ENCODE results near the gene NTM. TPM values are rescaled to one million over a fixed set of nuclear protein-coding genes. Genes with fewer than 3 reads are reported as not detected.

Gene NTM
- total RNA-seq, 1 experiment from 2014 or later = 16.4 TPM

DNA sequence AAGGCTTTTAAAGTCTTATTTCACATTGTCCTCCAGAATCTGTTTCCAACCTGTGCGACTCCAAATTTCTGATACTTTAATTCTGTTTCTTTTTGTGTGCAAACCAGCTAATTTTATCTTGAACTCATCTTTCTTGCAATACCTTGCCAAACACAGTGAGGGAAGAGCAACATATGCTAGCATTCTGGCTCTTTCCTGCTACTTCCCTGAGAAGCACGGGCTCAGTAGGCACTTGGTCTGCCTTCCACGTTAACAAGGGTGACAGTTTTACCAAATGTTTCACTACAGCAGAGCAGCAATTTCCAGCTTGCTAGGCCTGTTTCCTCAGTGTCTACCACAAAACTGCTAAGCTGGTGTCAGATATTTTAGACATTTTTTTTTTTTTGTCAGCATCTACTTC lies 405.8 kb downstream of the NTM start:
- Mint-ChIP-seq H3K9me3 (no peaks in the 10 kb centered on the region), H3K36me3 (no peaks in the 10 kb centered on the region), H3K27me3 (ENCODE audit: low read depth) (no peaks in the 10 kb centered on the region; the same call in 1 of the 2 replicates), H3K27ac (no peak overlapping the region), H3K4me3 (no peak overlapping the region), H3K4me1 (no peaks in the 10 kb centered on the region)
- ATAC-seq = no peak
- ChIA-PET POLR2A (no interaction called here), CTCF (interaction anchor here (1.3 kb wide), 1 partner anchor 92 kb away, joined by 3 read pairs; no protein-coding TSS in a partner anchor)
- no peak for DNase-seq (ENCODE audit: low spot score)
- TF ChIP-seq MYBL2 (CRISPR knock-in tag; IDR thresholded peaks at IDR 0.05) (no peak), ZNF263 (CRISPR knock-in tag; IDR thresholded peaks at IDR 0.05; ENCODE audit: low read depth) (no peak), NFYB (CRISPR knock-in tag; conservative IDR thresholded peaks at IDR 0.05; ENCODE audit: low read depth) (no peak), NFE2L1 (CRISPR knock-in tag; IDR thresholded peaks at IDR 0.05) (no peak), NR2C2 (CRISPR knock-in tag; IDR thresholded peaks at IDR 0.05) (no peak), ZNF121 (CRISPR knock-in tag; IDR thresholded peaks at IDR 0.05) (no peak), TP53 (CRISPR knock-in tag; IDR thresholded peaks at IDR 0.05) (no peak), SMAD4 (CRISPR knock-in tag; IDR thresholded peaks at IDR 0.05) (no peak)
- TF ChIP-seq, protein P1, sequence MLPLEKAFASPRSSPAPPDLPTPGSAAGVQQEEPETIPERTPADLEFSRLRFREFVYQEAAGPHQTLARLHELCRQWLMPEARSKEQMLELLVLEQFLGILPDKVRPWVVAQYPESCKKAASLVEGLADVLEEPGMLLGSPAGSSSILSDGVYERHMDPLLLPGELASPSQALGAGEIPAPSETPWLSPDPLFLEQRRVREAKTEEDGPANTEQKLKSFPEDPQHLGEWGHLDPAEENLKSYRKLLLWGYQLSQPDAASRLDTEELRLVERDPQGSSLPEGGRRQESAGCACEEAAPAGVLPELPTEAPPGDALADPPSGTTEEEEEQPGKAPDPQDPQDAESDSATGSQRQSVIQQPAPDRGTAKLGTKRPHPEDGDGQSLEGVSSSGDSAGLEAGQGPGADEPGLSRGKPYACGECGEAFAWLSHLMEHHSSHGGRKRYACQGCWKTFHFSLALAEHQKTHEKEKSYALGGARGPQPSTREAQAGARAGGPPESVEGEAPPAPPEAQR (CRISPR knock-in tag; IDR thresholded peaks at IDR 0.05) = no peak
- TF ChIP-seq, protein P2, sequence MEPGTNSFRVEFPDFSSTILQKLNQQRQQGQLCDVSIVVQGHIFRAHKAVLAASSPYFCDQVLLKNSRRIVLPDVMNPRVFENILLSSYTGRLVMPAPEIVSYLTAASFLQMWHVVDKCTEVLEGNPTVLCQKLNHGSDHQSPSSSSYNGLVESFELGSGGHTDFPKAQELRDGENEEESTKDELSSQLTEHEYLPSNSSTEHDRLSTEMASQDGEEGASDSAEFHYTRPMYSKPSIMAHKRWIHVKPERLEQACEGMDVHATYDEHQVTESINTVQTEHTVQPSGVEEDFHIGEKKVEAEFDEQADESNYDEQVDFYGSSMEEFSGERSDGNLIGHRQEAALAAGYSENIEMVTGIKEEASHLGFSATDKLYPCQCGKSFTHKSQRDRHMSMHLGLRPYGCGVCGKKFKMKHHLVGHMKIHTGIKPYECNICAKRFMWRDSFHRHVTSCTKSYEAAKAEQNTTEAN (CRISPR knock-in tag; IDR thresholded peaks at IDR 0.05) = no peak
- TF ChIP-seq, protein P3, sequence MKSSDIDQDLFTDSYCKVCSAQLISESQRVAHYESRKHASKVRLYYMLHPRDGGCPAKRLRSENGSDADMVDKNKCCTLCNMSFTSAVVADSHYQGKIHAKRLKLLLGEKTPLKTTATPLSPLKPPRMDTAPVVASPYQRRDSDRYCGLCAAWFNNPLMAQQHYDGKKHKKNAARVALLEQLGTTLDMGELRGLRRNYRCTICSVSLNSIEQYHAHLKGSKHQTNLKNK (CRISPR knock-in tag; IDR thresholded peaks at IDR 0.05) = no peak
- TF ChIP-seq, protein P4, sequence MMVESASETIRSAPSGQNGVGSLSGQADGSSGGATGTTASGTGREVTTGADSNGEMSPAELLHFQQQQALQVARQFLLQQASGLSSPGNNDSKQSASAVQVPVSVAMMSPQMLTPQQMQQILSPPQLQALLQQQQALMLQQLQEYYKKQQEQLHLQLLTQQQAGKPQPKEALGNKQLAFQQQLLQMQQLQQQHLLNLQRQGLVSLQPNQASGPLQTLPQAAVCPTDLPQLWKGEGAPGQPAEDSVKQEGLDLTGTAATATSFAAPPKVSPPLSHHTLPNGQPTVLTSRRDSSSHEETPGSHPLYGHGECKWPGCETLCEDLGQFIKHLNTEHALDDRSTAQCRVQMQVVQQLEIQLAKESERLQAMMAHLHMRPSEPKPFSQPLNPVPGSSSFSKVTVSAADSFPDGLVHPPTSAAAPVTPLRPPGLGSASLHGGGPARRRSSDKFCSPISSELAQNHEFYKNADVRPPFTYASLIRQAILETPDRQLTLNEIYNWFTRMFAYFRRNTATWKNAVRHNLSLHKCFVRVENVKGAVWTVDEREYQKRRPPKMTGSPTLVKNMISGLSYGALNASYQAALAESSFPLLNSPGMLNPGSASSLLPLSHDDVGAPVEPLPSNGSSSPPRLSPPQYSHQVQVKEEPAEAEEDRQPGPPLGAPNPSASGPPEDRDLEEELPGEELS (CRISPR knock-in tag; IDR thresholded peaks at IDR 0.05) = no peak
- TF ChIP-seq, protein P5, sequence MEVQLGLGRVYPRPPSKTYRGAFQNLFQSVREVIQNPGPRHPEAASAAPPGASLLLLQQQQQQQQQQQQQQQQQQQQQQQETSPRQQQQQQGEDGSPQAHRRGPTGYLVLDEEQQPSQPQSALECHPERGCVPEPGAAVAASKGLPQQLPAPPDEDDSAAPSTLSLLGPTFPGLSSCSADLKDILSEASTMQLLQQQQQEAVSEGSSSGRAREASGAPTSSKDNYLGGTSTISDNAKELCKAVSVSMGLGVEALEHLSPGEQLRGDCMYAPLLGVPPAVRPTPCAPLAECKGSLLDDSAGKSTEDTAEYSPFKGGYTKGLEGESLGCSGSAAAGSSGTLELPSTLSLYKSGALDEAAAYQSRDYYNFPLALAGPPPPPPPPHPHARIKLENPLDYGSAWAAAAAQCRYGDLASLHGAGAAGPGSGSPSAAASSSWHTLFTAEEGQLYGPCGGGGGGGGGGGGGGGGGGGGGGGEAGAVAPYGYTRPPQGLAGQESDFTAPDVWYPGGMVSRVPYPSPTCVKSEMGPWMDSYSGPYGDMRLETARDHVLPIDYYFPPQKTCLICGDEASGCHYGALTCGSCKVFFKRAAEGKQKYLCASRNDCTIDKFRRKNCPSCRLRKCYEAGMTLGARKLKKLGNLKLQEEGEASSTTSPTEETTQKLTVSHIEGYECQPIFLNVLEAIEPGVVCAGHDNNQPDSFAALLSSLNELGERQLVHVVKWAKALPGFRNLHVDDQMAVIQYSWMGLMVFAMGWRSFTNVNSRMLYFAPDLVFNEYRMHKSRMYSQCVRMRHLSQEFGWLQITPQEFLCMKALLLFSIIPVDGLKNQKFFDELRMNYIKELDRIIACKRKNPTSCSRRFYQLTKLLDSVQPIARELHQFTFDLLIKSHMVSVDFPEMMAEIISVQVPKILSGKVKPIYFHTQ (CRISPR knock-in tag; IDR thresholded peaks at IDR 0.05) = no peak
- TF ChIP-seq, protein P6, sequence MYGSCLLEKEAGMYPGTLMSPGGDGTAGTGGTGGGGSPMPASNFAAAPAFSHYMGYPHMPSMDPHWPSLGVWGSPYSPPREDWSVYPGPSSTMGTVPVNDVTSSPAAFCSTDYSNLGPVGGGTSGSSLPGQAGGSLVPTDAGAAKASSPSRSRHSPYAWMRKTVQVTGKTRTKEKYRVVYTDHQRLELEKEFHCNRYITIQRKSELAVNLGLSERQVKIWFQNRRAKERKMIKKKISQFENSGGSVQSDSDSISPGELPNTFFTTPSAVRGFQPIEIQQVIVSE (CRISPR knock-in tag; IDR thresholded peaks at IDR 0.05; ENCODE audit: borderline replicate concordance) = no peak
- TF ChIP-seq, protein P7, sequence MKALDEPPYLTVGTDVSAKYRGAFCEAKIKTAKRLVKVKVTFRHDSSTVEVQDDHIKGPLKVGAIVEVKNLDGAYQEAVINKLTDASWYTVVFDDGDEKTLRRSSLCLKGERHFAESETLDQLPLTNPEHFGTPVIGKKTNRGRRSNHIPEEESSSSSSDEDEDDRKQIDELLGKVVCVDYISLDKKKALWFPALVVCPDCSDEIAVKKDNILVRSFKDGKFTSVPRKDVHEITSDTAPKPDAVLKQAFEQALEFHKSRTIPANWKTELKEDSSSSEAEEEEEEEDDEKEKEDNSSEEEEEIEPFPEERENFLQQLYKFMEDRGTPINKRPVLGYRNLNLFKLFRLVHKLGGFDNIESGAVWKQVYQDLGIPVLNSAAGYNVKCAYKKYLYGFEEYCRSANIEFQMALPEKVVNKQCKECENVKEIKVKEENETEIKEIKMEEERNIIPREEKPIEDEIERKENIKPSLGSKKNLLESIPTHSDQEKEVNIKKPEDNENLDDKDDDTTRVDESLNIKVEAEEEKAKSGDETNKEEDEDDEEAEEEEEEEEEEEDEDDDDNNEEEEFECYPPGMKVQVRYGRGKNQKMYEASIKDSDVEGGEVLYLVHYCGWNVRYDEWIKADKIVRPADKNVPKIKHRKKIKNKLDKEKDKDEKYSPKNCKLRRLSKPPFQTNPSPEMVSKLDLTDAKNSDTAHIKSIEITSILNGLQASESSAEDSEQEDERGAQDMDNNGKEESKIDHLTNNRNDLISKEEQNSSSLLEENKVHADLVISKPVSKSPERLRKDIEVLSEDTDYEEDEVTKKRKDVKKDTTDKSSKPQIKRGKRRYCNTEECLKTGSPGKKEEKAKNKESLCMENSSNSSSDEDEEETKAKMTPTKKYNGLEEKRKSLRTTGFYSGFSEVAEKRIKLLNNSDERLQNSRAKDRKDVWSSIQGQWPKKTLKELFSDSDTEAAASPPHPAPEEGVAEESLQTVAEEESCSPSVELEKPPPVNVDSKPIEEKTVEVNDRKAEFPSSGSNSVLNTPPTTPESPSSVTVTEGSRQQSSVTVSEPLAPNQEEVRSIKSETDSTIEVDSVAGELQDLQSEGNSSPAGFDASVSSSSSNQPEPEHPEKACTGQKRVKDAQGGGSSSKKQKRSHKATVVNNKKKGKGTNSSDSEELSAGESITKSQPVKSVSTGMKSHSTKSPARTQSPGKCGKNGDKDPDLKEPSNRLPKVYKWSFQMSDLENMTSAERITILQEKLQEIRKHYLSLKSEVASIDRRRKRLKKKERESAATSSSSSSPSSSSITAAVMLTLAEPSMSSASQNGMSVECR (CRISPR knock-in tag; IDR thresholded peaks at IDR 0.05; ENCODE audit: borderline replicate concordance) = no peak
- TF ChIP-seq, protein P8, sequence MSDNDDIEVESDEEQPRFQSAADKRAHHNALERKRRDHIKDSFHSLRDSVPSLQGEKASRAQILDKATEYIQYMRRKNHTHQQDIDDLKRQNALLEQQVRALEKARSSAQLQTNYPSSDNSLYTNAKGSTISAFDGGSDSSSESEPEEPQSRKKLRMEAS (CRISPR knock-in tag; IDR thresholded peaks at IDR 0.05) = no peak
- TF ChIP-seq, protein P9, sequence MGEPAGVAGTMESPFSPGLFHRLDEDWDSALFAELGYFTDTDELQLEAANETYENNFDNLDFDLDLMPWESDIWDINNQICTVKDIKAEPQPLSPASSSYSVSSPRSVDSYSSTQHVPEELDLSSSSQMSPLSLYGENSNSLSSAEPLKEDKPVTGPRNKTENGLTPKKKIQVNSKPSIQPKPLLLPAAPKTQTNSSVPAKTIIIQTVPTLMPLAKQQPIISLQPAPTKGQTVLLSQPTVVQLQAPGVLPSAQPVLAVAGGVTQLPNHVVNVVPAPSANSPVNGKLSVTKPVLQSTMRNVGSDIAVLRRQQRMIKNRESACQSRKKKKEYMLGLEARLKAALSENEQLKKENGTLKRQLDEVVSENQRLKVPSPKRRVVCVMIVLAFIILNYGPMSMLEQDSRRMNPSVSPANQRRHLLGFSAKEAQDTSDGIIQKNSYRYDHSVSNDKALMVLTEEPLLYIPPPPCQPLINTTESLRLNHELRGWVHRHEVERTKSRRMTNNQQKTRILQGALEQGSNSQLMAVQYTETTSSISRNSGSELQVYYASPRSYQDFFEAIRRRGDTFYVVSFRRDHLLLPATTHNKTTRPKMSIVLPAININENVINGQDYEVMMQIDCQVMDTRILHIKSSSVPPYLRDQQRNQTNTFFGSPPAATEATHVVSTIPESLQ (CRISPR knock-in tag; IDR thresholded peaks at IDR 0.05) = no peak
- TF ChIP-seq, protein P10, sequence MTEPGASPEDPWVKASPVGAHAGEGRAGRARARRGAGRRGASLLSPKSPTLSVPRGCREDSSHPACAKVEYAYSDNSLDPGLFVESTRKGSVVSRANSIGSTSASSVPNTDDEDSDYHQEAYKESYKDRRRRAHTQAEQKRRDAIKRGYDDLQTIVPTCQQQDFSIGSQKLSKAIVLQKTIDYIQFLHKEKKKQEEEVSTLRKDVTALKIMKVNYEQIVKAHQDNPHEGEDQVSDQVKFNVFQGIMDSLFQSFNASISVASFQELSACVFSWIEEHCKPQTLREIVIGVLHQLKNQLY (CRISPR knock-in tag; IDR thresholded peaks at IDR 0.05) = no peak
